ENCODE measurements around the gene HSD17B12.

Gene HSD17B12

GRCh38 chr11:43689167-43689566 is 8.6 kb downstream of the HSD17B12 start:
- DNase-seq = no peak

GRCh38 chr11:43690929-43691725 is 10.6 kb downstream of the HSD17B12 start:
- DNase-seq = no peak

- no peak for DNase-seq
Measured at GRCh38 chr11:43691806-43692205, 11.3 kb downstream of the HSD17B12 start.

- no peak for DNase-seq
Measured at GRCh38 chr11:43693069-43693468, 12.5 kb downstream of the HSD17B12 start.

GRCh38 chr11:43693731-43694130 is 13.2 kb downstream of the HSD17B12 start:
- DNase-seq = no peak

- no peak for DNase-seq
Measured at GRCh38 chr11:43694477-43694876, 13.9 kb downstream of the HSD17B12 start.

GRCh38 chr11:43697679-43698078 is 17.1 kb downstream of the HSD17B12 start:
- no peak for DNase-seq

- no peak for DNase-seq
Measured at GRCh38 chr11:43699870-43700269, 19.3 kb downstream of the HSD17B12 start.

GRCh38 chr11:43706631-43707030 is 26.1 kb downstream of the HSD17B12 start:
- DNase-seq = no peak

- no peak for DNase-seq
Measured at GRCh38 chr11:43708776-43709175, 28.2 kb downstream of the HSD17B12 start.

- DNase-seq = no peak
Measured at GRCh38 chr11:43709689-43710088, 29.2 kb downstream of the HSD17B12 start.

GRCh38 chr11:43712676-43713075 is 32.1 kb downstream of the HSD17B12 start:
- DNase-seq = no peak

GRCh38 chr11:43718373-43718772 is 37.8 kb downstream of the HSD17B12 start:
- DNase-seq = no peak

GRCh38 chr11:43723617-43724016 is 43.1 kb downstream of the HSD17B12 start:
- DNase-seq = no peak

- DNase-seq = no peak
Measured at GRCh38 chr11:43732225-43732624, 51.7 kb downstream of the HSD17B12 start.

GRCh38 chr11:43734256-43734655 is 53.7 kb downstream of the HSD17B12 start:
- no peak for DNase-seq

GRCh38 chr11:43735115-43735514 is 54.6 kb downstream of the HSD17B12 start:
- no peak for DNase-seq

- no peak for DNase-seq
Measured at GRCh38 chr11:43735961-43736360, 55.4 kb downstream of the HSD17B12 start.

- DNase-seq = no peak
Measured at GRCh38 chr11:43736502-43737200, 56.1 kb downstream of the HSD17B12 start.

GRCh38 chr11:43737201-43737590 is 56.7 kb downstream of the HSD17B12 start:
- DNase-seq = no peak

- no peak for DNase-seq
Measured at GRCh38 chr11:43738600-43739409, 58.3 kb downstream of the HSD17B12 start.

GRCh38 chr11:43746670-43747069 is 66.1 kb downstream of the HSD17B12 start:
- no peak for DNase-seq

- DNase-seq = no peak
Measured at GRCh38 chr11:43747130-43747802, 66.7 kb downstream of the HSD17B12 start.

Measured in CD4-positive, alpha-beta T cell treated with Interleukin-17A for 4 hours (primary cell).